SK-N-SH treated with all-trans-retinoic acid at 6 μM for 48 hours (cell line): Measurements from ENCODE around the gene PXYLP1.

Source experiments
- ARNTL ChIP-seq: fragments of 450-650 bp; formaldehyde crosslinking; IDR thresholded peaks from 2 replicates; pipeline ENCODE4 v1.5.0; 2020; ENCODE audit warnings: low read depth, mild to moderate bottlenecking, moderate library complexity, borderline replicate concordance
- TOX ChIP-seq: fragments of 250-450 bp; sonication (Bioruptor Pico); IDR thresholded peaks from 2 replicates; pipeline ENCODE4 v1.8.0; 2021; ENCODE audit warnings: mild to moderate bottlenecking, moderate library complexity, borderline replicate concordance
- ZC3H10 ChIP-seq: fragments of 250-450 bp; sonication (Bioruptor Pico); IDR thresholded peaks from 2 replicates; pipeline ENCODE4 v1.5.1; 2021; ENCODE audit warnings: mild to moderate bottlenecking, moderate library complexity
- ZNF70 ChIP-seq: fragments of 450-650 bp; formaldehyde crosslinking; IDR thresholded peaks from 2 replicates; pipeline ENCODE4 v1.5.0; 2020; ENCODE audit warnings: mild to moderate bottlenecking, moderate library complexity
- TF ChIP-seq, protein P1 (sequence below): fragments of 250-450 bp; sonication (Bioruptor Pico); IDR thresholded peaks from 2 replicates; pipeline ENCODE4 v1.5.1; 2021; ENCODE audit warnings: mild to moderate bottlenecking, moderate library complexity

DNA sequence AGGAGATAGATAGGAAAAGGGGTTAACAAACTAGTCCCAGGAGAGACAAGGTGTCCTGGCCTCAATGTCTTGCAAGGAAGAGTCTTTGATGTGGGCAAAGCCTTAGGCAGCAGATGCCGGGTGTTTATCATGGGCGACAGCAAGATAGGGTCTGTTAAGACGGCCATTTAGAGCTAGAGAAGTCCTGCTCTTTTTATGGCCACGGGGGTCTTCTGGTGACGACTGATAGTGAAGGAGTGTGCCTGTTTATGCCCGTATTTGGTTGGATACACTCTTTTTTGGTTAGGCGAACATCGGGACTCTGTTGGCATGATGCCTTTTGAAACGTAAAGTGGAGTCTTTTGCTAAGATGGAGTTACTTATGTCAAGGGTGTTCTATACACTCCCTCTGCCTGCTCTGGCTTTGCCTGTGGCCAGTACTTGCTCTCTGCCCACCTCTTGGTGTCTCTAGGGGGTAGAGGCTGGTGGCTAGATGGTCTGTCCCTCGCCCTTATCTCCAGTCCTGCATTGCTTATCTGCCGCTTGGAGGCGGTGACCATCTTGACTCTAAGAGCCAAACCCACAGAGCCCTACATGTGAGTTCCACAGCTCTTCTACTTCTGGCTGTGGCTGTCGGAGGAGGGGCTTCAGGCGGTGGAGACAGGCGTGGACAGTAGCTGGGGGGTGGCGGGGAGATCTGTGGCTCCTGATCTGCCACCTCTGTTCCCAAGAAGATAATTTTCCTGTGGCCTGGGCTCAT is 80.9 kb downstream of the PXYLP1 start:
- TF ChIP-seq, protein P1, sequence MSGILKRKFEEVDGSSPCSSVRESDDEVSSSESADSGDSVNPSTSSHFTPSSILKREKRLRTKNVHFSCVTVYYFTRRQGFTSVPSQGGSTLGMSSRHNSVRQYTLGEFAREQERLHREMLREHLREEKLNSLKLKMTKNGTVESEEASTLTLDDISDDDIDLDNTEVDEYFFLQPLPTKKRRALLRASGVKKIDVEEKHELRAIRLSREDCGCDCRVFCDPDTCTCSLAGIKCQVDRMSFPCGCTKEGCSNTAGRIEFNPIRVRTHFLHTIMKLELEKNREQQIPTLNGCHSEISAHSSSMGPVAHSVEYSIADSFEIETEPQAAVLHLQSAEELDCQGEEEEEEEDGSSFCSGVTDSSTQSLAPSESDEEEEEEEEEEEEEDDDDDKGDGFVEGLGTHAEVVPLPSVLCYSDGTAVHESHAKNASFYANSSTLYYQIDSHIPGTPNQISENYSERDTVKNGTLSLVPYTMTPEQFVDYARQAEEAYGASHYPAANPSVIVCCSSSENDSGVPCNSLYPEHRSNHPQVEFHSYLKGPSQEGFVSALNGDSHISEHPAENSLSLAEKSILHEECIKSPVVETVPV (CRISPR knock-in tag): no peak
- TF ChIP-seq TOX (CRISPR knock-in tag) (no peak), ZC3H10 (CRISPR knock-in tag) (no peak), ZNF70 (CRISPR knock-in tag) (no peak), ARNTL (no peak)
